WI38 (cell line): ENCODE data around the gene ZHX3.

ENCODE experiments used
- H3K4me3 ChIP-seq: 2 replicates; pipeline ENCODE4 v1.5.1; 2011; ENCODE audit warnings: low read depth, mild to moderate bottlenecking, control low read depth, low read length
- CTCF ChIP-seq: IDR thresholded peaks from 2 replicates; pipeline ENCODE4 v1.5.1; 2012; ENCODE audit warnings: low read depth, mild to moderate bottlenecking, control low read depth, low read length

Gene ZHX3

GRCh38 chr20:41307021-41307420 is 10.5 kb downstream of the ZHX3 start:
- no peak for TF ChIP-seq CTCF
- H3K4me3 ChIP-seq: no peak overlapping the region

DNA sequence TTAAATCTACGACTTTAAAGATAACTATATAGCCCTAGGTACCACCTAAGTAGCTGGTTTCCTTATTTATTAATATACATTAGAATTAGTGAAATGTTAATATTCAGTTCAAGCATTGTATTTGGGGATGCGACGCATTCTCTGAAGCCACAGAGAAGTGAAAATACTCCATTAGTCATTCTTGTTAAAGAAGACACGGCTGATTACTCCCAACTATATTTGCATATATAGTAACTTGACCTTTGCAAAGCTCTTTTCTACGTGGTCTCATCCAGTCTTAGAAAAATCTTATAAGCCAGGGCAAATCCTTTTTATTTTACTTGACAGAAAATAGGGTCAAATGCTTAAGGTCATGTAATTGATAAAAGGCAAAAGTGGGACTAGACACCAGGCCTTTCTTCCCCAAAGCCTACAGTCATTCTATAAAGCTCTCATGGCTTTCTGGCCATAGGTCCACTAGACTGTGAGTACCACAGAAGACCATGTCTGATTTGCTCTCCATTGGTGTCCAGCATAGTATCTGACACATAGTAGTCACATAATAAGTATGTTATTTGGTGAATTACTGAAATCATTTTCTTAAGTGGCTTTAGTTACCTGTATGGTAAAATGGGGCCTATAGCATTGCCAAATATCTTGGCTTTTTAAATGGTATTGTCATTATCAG is 11.3 kb downstream of the ZHX3 start:
- H3K4me3 ChIP-seq: no peak overlapping the region
- TF ChIP-seq CTCF: no peak

- no peak for TF ChIP-seq CTCF
These were observed 13.0 kb downstream of the ZHX3 start for GRCh38 chr20:41304424-41305079.

GRCh38 chr20:41304002-41304401 is 13.5 kb downstream of the ZHX3 start:
- TF ChIP-seq CTCF: no peak
- no peak overlapping the region for H3K4me3 ChIP-seq

More at GRCh38 chr20:41304424-41305079, 13.0 kb downstream of the ZHX3 start:
- H3K4me3 ChIP-seq: no peak overlapping the region

DNA sequence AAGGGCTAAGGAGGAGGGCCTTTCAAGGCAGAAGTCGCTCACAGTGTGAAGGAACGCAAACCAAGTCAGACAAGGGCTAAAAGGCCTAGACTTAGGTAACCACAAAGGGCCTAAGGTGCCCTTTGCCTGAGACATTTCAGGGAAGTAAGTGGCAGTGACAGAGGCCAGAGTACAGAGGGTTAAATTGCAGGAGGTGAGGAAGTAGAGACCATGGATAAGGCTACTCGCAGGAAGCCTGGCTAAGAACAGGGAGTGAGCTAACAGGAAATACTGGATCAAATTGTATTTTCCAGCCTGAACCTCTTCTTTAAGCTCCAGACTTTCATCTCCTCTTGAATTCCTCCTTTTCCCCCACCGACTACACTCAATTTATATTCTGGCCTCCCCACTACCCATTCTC is 16.6 kb downstream of the ZHX3 start:
- no peak for TF ChIP-seq CTCF
- H3K4me3 ChIP-seq: no peak overlapping the region

GRCh38 chr20:41300383-41300782 is 17.1 kb downstream of the ZHX3 start:
- H3K4me3 ChIP-seq: no peak overlapping the region
- TF ChIP-seq CTCF: no peak

- TF ChIP-seq CTCF: no peak
- no peak overlapping the region for H3K4me3 ChIP-seq
These were observed 17.6 kb downstream of the ZHX3 start for GRCh38 chr20:41299899-41300298.
